Measurements from ENCODE around the gene AQP6.

Gene AQP6

GRCh38 chr12:49972641-49973360 is at the start of gene AQP6:
Gene AQP6 (plus strand): TSS chr12:49972947. CDS start chr12:49973174, 227 bp downstream.
- DNase-seq (ENCODE audit: low read depth), result no peak

GRCh38 chr12:49923035-49923644 is 49.6 kb upstream of the AQP6 start:
- no peak for DNase-seq (ENCODE audit: low read depth)

GRCh38 chr12:49923880-49924556 is 48.7 kb upstream of the AQP6 start:
- no peak for DNase-seq (ENCODE audit: low read depth)

GRCh38 chr12:49924628-49925246 is 48.0 kb upstream of the AQP6 start:
- DNase-seq (ENCODE audit: low read depth), result no peak

GRCh38 chr12:49925433-49926204 is 47.1 kb upstream of the AQP6 start:
- DNase-seq (ENCODE audit: low read depth), result no peak

GRCh38 chr12:49928471-49928870 is 44.3 kb upstream of the AQP6 start:
- DNase-seq (ENCODE audit: low read depth), result no peak

- no peak for DNase-seq (ENCODE audit: low read depth)
Measured at GRCh38 chr12:49929581-49929980, 43.2 kb upstream of the AQP6 start.

GRCh38 chr12:49930515-49931288 is 42.0 kb upstream of the AQP6 start:
- DNase-seq (ENCODE audit: low read depth), result no peak

GRCh38 chr12:49932023-49932422 is 40.7 kb upstream of the AQP6 start:
- no peak for DNase-seq (ENCODE audit: low read depth)

GRCh38 chr12:49932533-49933130 is 40.1 kb upstream of the AQP6 start:
- no peak for DNase-seq (ENCODE audit: low read depth)

- no peak for DNase-seq (ENCODE audit: low read depth)
Measured at GRCh38 chr12:49933796-49934195, 39.0 kb upstream of the AQP6 start.

GRCh38 chr12:49934505-49934904 is 38.2 kb upstream of the AQP6 start:
- DNase-seq (ENCODE audit: low read depth), result no peak

- DNase-seq (ENCODE audit: low read depth), result no peak
Measured at GRCh38 chr12:49936925-49937324, 35.8 kb upstream of the AQP6 start.

- no peak for DNase-seq (ENCODE audit: low read depth)
Measured at GRCh38 chr12:49937639-49938300, 35.0 kb upstream of the AQP6 start.

GRCh38 chr12:49939307-49939706 is 33.4 kb upstream of the AQP6 start:
- DNase-seq (ENCODE audit: low read depth), result no peak

GRCh38 chr12:49939707-49940106 is 33.0 kb upstream of the AQP6 start:
- no peak for DNase-seq (ENCODE audit: low read depth)

GRCh38 chr12:49941556-49942511 is 30.9 kb upstream of the AQP6 start:
- no peak for DNase-seq (ENCODE audit: low read depth)

- no peak for DNase-seq (ENCODE audit: low read depth)
Measured at GRCh38 chr12:49942512-49942893, 30.2 kb upstream of the AQP6 start.

Measured in stimulated activated CD8-positive, alpha-beta memory T cell treated with anti-CD3 and anti-CD28 coated beads, Interleukin-4, amount 100 ng/mL, for 24 hours (primary cell).